ENCODE data around the gene BAIAP2. TPM values are rescaled to one million over a fixed set of nuclear protein-coding genes. Genes with fewer than 3 reads are reported as not detected.

Gene BAIAP2
- total and polyA plus RNA-seq, 2 donors (not counting 1 experiment from before 2014, with no cell fraction given) = 1.3 to 12.0 TPM

- H3K9me3 ChIP-seq (ENCODE audit: control extremely low read depth in 1 of 3, control insufficient read depth in 2 of 3, insufficient read depth in 1 of 3, low read length in 2 of 3) = no peaks in the 10 kb centered on the region
- H3K4me1 ChIP-seq (ENCODE audit: control insufficient read depth in 2 of 2, insufficient read depth in 2 of 2, low read length in 2 of 2) = no peaks in the 10 kb centered on the region
- Mint-ChIP-seq H3K27me3 (no peaks in the 10 kb centered on the region), H3K4me3 (no peak overlapping the region), H3K27ac (no peak overlapping the region), H3K9me3 (ENCODE audit: insufficient read depth) (no peaks in the 10 kb centered on the region), H3K4me1 (no peaks in the 10 kb centered on the region)
- H3K36me3 ChIP-seq (replicated peaks in 1 of 2; ENCODE audit: control extremely low read depth in 1 of 2, control insufficient read depth in 1 of 2, extremely low read depth in 1 of 2, insufficient read depth in 2 of 2, low read length in 1 of 2) = no peaks in the 10 kb centered on the region
- H3K4me3 ChIP-seq (ENCODE audit: control extremely low read depth in 1 of 5, extremely low read depth in 1 of 5, insufficient read depth in 1 of 5, low read depth in 2 of 5, low read length in 4 of 5) = no peak overlapping the region
- ATAC-seq (ENCODE audit: low read depth) (no peak), DNase-seq (no peak)
- ChIA-PET CTCF (no interaction called here), POLR2A (no interaction called here)
- 73% methylated on average over 11 of the region's 11 CpGs for WGBS (ENCODE audit: insufficient coverage)
- no peaks in the 10 kb centered on the region for H4K20me1 ChIP-seq (ENCODE audit: control insufficient read depth, insufficient read depth, low read length, poor library complexity, severe bottlenecking)
- H2AFZ ChIP-seq (ENCODE audit: insufficient read depth, low read depth, low read length, poor library complexity, severe bottlenecking) = no peak overlapping the region
- no peaks in the 10 kb centered on the region for H3K27me3 ChIP-seq (replicated peaks in 1 of 4; ENCODE audit: control extremely low read depth in 1 of 4, control insufficient read depth in 3 of 4, insufficient read depth in 4 of 4, low read length in 3 of 4)
- H3K27ac ChIP-seq (ENCODE audit: low read length in 2 of 2) = no peak overlapping the region
- H3K79me2 ChIP-seq (ENCODE audit: control insufficient read depth, insufficient read depth, low read length) = no peaks in the 10 kb centered on the region
- no peak overlapping the region for H3K9ac ChIP-seq (ENCODE audit: low read length)
- no peak overlapping the region for H3K4me2 ChIP-seq (replicated peaks; ENCODE audit: low read depth, low read length, poor library complexity, severe bottlenecking)
- intact Hi-C loops (cut with micrococcal nuclease) = no loop called here
- TF ChIP-seq CTCF (IDR thresholded peaks at IDR 0.05) (no peak), EZH2 (IDR thresholded peaks at IDR 0.05; ENCODE audit: borderline replicate concordance, insufficient read depth, low read depth, low read length, poor library complexity, severe bottlenecking) (no peak)
These were observed 97.2 kb downstream of the BAIAP2 start for GRCh38 chr17:81132197-81132540.

GRCh38 chr17:81132770-81133723 lies 98.1 kb downstream of the BAIAP2 start:
- POLR2A ChIA-PET = no interaction called here

More at GRCh38 chr17:81132770-81133723, 98.1 kb downstream of the BAIAP2 start:
- Histone ChIP-seq H4K20me1 (ENCODE audit: control insufficient read depth, insufficient read depth, low read length, poor library complexity, severe bottlenecking) (no peaks in the 10 kb centered on the region), H2AFZ (ENCODE audit: insufficient read depth, low read depth, low read length, poor library complexity, severe bottlenecking) (no peak overlapping the region), H3K4me1 (ENCODE audit: control insufficient read depth in 2 of 2, insufficient read depth in 2 of 2, low read length in 2 of 2) (no peaks in the 10 kb centered on the region), H3K27ac (ENCODE audit: low read length in 2 of 2) (no peak overlapping the region), H3K36me3 (replicated peaks in 1 of 2; ENCODE audit: control extremely low read depth in 1 of 2, control insufficient read depth in 1 of 2, extremely low read depth in 1 of 2, insufficient read depth in 2 of 2, low read length in 1 of 2) (no peaks in the 10 kb centered on the region), H3K4me3 (ENCODE audit: control extremely low read depth in 1 of 5, extremely low read depth in 1 of 5, insufficient read depth in 1 of 5, low read depth in 2 of 5, low read length in 4 of 5) (no peak overlapping the region), H3K9ac (ENCODE audit: low read length) (no peak overlapping the region), H3K9me3 (ENCODE audit: control extremely low read depth in 1 of 3, control insufficient read depth in 2 of 3, insufficient read depth in 1 of 3, low read length in 2 of 3) (peaks cover 0 to 4% (median 0%) of the 10 kb centered on the region in 3 donors), H3K79me2 (ENCODE audit: control insufficient read depth, insufficient read depth, low read length) (no peaks in the 10 kb centered on the region), H3K27me3 (replicated peaks in 1 of 4; ENCODE audit: control extremely low read depth in 1 of 4, control insufficient read depth in 3 of 4, insufficient read depth in 4 of 4, low read length in 3 of 4) (no peaks in the 10 kb centered on the region), H3K4me2 (replicated peaks; ENCODE audit: low read depth, low read length, poor library complexity, severe bottlenecking) (no peak overlapping the region)
- DNase-seq (no peak), ATAC-seq (ENCODE audit: low read depth) (no peak)
- WGBS (ENCODE audit: insufficient coverage) = 91% methylated on average over 18 of the region's 22 CpGs
- H3K27ac Mint-ChIP-seq = no peak overlapping the region
- H3K9me3 Mint-ChIP-seq (ENCODE audit: insufficient read depth) = no peaks in the 10 kb centered on the region
- H3K4me3 Mint-ChIP-seq = no peak overlapping the region
- CTCF ChIA-PET = no interaction called here
- H3K27me3 Mint-ChIP-seq = no peaks in the 10 kb centered on the region
- no peaks in the 10 kb centered on the region for H3K4me1 Mint-ChIP-seq
- TF ChIP-seq EZH2 (IDR thresholded peaks at IDR 0.05; ENCODE audit: borderline replicate concordance, insufficient read depth, low read depth, low read length, poor library complexity, severe bottlenecking) (no peak), CTCF (IDR thresholded peaks at IDR 0.05) (no peak)
- intact Hi-C loops (cut with micrococcal nuclease) = no loop called here
